K562 (cell line): Measurements from ENCODE around the gene TGFA.

ENCODE experiments used
- BCLAF1 ChIP-seq, 2 experiments: fragments of 450-650 bp in 1 of 2; IDR thresholded peaks; 2 replicates each; pipeline ENCODE4 v1.6.1; 2011 to 2017; ENCODE audit warnings: low read depth in 2 of 2, antibody characterized with exemption in 1 of 2, borderline replicate concordance in 1 of 2, low read length in 1 of 2, mild to moderate bottlenecking in 1 of 2, mixed read lengths in 1 of 2; ENCODE audit not compliant: control insufficient read depth in 1 of 2
- BDP1 ChIP-seq: IDR thresholded peaks from 3 replicates; pipeline ENCODE4 v1.6.1; 2011; ENCODE audit not compliant: insufficient read length, insufficient read depth
- CTCF ChIP-seq, 3 experiments: IDR thresholded peaks in 2 of 3; conservative IDR thresholded peaks in 1 of 3; 2 replicates each; pipeline ENCODE4 v1.5.1; 2011 to 2012; ENCODE audit warnings: low read length in 3 of 3, mild to moderate bottlenecking in 3 of 3, control low read depth in 2 of 3, improper control_type of control experiment in 1 of 3, inconsistent platforms in 1 of 3, low read depth in 1 of 3, mixed read lengths in 1 of 3, moderate library complexity in 1 of 3; ENCODE audit not compliant: insufficient read depth in 2 of 3
- SMARCB1 ChIP-seq: IDR thresholded peaks from 2 replicates; pipeline ENCODE4 v1.6.1; 2011; ENCODE audit warnings: improper control_type of control experiment, low read depth; ENCODE audit not compliant: insufficient read length
- TEAD4 ChIP-seq, 2 experiments: sonication (generic) in 1 of 2; formaldehyde crosslinking in 1 of 2; IDR thresholded peaks; 2 replicates each; pipeline versions ENCODE4 v1.6.1 to v1.8.0; 2012 to 2022; ENCODE audit warnings: borderline replicate concordance in 1 of 2, inconsistent platforms in 1 of 2, low read length in 1 of 2, mild to moderate bottlenecking in 1 of 2, missing genetic modification reagents in 1 of 2
- ZKSCAN1 ChIP-seq: fragments of 150-350 bp; IDR thresholded peaks from 2 replicates; pipeline ENCODE4 v1.6.1; 2016; ENCODE audit warnings: low read depth, low read length
- ZNF263 ChIP-seq: sonication (generic); formaldehyde crosslinking; IDR thresholded peaks from 2 replicates; pipeline ENCODE4 v1.8.0; 2022; ENCODE audit warnings: mild to moderate bottlenecking, missing genetic modification reagents, borderline replicate concordance
- ZNF354B ChIP-seq: fragments of 250-450 bp; sonication (Bioruptor Pico); IDR thresholded peaks from 2 replicates; pipeline ENCODE4 v1.4.0; 2020

GRCh38 chr2:70463581-70463980, 90.0 kb downstream of the TGFA start:
- TF ChIP-seq SMARCB1: no peak
- TF ChIP-seq CTCF (IDR thresholded peaks at IDR 0.05 in 2 of 3, conservative IDR thresholded peaks at IDR 0.05 in 1 of 3; ENCODE audit: insufficient read depth in 2 of 3, low read depth in 1 of 3, low read length in 3 of 3): no peak
- no peak for TF ChIP-seq ZNF354B
- TF ChIP-seq TEAD4 (IDR thresholded peaks at IDR 0.05; ENCODE audit: low read length): no peak
- no peak for TF ChIP-seq TEAD4 (CRISPR knock-in tag; IDR thresholded peaks at IDR 0.05; ENCODE audit: borderline replicate concordance)
- no peak for TF ChIP-seq BDP1
- TF ChIP-seq ZKSCAN1: no peak
- no peak for TF ChIP-seq ZNF263 (CRISPR knock-in tag)
- TF ChIP-seq BCLAF1 (IDR thresholded peaks at IDR 0.05; ENCODE audit: borderline replicate concordance in 1 of 2, control insufficient read depth in 1 of 2, low read depth in 2 of 2, low read length in 1 of 2): no peak
